GM06990 (cell line): ENCODE data around the gene FAM83C.

Source experiments
- DNase-seq: peaks from one replicate; pipeline ENCODE4 v3.0.0-alpha.2; 2011; ENCODE audit not compliant: insufficient read length; ENCODE audit errors: extremely low read depth
- H3K27me3 ChIP-seq: replicated peaks from 2 replicates; pipeline ENCODE4 v1.6.0; 2011; ENCODE audit warnings: low read length; ENCODE audit not compliant: control insufficient read depth, insufficient read depth
- H3K36me3 ChIP-seq: 2 replicates; pipeline ENCODE4 v1.5.1; 2011; ENCODE audit warnings: low read length; ENCODE audit not compliant: control insufficient read depth, insufficient read depth
- H3K4me3 ChIP-seq: replicated peaks from 2 replicates; pipeline ENCODE4 v1.5.1; 2011; ENCODE audit warnings: low read depth, mild to moderate bottlenecking, control low read depth, low read length
- TF ChIP-seq, protein P1 (sequence below): IDR thresholded peaks from 2 replicates; pipeline ENCODE4 v1.5.1; 2011; ENCODE audit warnings: low read length, control low read depth, mild to moderate bottlenecking, inconsistent platforms; ENCODE audit not compliant: insufficient read depth, poor library complexity, severe bottlenecking

Gene FAM83C

DNA sequence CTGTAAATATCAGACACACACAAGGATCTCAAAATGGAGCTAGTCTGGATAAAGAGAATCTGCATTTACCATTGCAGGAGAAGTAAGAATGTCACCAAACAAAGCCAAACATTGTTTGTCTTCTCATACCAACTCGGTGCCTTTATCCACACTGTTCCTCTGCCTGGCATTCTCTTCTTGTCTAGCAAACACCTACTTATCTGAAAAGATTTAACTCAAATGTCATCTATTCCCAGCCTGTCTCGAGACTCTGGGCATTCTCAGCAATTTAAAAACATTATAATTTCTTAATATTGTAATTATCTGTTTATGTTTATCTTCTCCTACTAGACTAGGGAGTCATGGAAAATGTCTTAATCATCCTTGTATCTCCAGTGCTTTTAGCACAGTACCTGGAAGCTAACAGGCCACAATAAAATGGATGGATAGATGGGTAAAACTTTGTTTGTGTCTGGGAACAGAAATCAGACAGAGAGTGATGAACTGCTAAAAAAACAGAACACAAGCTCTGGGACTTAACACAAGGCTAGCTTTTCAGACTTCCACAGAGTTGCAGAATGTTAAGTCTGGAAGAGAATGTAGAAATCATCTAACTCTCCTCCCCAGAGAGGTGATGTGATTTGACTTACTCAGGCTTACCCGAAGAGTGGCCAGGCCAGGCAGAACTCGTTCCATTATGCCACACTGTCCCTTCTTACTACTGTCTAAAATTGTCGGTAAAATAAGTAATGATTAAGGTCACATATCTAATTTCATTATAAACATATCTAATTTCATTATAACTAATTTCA lies 42.3 kb upstream of the FAM83C start:
- no peaks in the 10 kb centered on the region for H3K27me3 ChIP-seq
- no peak for DNase-seq
- peaks cover 1% of the 10 kb centered on the region; the same call in 1 of the 2 replicates for H3K36me3 ChIP-seq
- TF ChIP-seq, protein P1, sequence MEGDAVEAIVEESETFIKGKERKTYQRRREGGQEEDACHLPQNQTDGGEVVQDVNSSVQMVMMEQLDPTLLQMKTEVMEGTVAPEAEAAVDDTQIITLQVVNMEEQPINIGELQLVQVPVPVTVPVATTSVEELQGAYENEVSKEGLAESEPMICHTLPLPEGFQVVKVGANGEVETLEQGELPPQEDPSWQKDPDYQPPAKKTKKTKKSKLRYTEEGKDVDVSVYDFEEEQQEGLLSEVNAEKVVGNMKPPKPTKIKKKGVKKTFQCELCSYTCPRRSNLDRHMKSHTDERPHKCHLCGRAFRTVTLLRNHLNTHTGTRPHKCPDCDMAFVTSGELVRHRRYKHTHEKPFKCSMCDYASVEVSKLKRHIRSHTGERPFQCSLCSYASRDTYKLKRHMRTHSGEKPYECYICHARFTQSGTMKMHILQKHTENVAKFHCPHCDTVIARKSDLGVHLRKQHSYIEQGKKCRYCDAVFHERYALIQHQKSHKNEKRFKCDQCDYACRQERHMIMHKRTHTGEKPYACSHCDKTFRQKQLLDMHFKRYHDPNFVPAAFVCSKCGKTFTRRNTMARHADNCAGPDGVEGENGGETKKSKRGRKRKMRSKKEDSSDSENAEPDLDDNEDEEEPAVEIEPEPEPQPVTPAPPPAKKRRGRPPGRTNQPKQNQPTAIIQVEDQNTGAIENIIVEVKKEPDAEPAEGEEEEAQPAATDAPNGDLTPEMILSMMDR = no peak
- H3K4me3 ChIP-seq = no peak overlapping the region

DNA sequence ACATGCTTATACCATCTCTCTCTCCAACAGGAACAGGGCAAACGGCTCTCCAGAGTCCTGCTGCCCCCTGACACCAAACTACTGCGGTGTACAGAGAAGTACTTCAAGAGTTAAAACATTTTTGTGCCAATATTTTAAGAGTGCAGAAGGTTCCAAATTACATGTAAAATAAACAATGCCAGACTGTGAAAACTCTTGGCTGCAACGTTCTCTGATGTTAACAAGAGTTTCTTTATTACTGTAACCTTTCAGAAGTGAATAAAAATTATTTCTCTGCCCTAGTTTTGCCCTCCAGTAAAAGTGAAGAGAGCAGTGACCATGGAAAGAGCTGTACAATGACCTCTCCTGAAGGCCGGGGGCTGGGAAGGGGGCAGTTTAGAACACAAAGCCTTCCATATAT lies 41.4 kb upstream of the FAM83C start:
- H3K4me3 ChIP-seq = no peak overlapping the region
- H3K27me3 ChIP-seq = no peaks in the 10 kb centered on the region
- TF ChIP-seq, protein P1 = no peak
- DNase-seq = no peak
- H3K36me3 ChIP-seq = peaks cover 1% of the 10 kb centered on the region; the same call in 1 of the 2 replicates

DNA sequence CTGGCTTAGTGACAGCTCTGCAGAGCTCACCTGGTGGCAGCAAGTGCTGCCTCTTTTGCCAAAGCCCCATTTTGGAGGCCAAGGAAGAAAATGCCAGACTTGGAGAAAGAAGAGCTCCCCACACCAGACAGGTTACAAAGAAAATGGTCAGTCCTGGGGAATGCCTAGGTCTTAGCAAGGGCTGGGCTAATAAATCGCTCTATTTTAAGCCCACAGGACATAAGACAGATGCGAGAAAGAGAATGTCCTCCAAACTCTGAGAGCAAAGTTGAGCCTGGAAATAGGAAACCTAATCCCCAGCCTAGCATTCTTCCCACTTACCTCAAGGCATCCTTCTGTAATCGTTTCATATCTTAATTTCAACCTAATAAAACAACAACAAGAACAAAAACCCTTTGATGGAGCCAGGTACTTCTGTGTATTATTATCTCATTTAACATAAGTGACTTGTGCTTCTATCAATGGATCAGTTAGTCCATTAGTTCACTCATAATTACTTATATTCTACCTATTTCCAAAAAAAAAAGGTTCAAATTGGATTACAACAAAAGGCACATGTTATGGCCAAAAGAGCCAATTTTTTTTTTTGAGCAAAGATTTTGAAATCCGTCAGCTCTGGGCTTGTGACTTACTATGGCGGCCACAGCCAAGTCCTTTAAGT lies 40.4 kb upstream of the FAM83C start:
- Histone ChIP-seq H3K4me3 (no peak overlapping the region), H3K36me3 (peaks cover 1% of the 10 kb centered on the region; the same call in 1 of the 2 replicates), H3K27me3 (no peaks in the 10 kb centered on the region)
- no peak for DNase-seq
- TF ChIP-seq, protein P1 = no peak

DNA sequence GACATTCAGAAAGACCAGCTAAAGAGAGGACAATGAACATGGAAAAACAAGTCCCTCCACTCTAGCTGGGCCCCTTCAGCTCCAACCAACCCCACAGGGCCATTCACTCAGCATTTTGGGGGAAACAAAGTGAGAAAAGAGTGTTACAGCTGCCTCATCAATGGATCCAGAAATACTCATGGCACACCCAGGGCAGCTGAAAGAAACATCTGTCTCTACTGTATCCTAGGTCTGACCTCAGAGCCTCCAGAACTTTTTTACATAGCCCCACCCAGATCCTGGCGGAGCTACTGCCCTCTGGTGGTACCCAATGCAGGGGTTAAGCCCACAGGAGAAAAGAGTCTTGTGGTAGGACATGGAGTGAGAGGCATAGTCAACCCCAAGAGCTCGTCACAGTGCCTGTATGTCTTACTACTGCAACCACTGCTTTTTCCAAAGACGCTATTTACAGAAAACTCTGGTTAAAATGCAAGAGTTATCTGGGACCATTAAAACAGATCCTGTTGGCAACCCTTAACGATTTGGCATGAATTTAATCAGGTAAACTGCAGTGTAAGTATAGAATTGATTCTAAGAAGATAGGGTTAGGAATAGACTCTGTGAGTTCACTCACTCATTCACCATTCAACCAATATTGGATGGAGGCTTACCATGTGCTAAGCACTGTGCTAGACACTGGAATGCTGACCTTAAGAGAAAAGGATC lies 37.4 kb upstream of the FAM83C start:
- no peak for DNase-seq
- H3K36me3 ChIP-seq = peaks cover 1% of the 10 kb centered on the region
- H3K4me3 ChIP-seq = no peak overlapping the region
- no peaks in the 10 kb centered on the region for H3K27me3 ChIP-seq
- TF ChIP-seq, protein P1 = peak; percentile 87

DNA sequence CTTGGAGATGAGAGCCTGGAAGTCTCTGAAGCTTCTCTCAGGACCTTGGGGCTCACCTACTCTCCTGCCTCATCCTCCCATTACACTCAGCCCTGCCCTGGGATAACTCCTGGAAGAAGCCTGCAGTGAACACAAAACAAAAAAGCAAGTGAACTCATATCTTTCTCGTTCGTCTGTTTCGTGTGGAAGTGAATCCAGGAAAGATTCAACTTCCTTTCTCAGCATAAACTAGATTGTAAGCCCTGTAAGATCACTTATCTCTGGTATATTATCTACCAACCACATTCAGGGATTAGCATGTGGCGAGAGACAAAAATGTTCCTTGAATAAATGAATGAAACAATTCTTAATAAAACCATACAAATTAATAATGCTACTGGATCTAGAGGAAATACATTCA lies 36.5 kb upstream of the FAM83C start:
- H3K4me3 ChIP-seq = no peak overlapping the region
- DNase-seq = no peak
- peaks cover 1% of the 10 kb centered on the region for H3K36me3 ChIP-seq
- no peaks in the 10 kb centered on the region for H3K27me3 ChIP-seq
- TF ChIP-seq, protein P1 = no peak
